Adrenal gland (tissue), 5 donors: ENCODE data around the gene RBBP7.

Source experiments
- POLR2A ChIP-seq, 2 donors: fragments of 450-650 bp; IDR thresholded peaks; one replicate each; pipeline ENCODE4 v1.6.1; 2017; ENCODE audit warnings: antibody characterized with exemption in 2 of 2, mild to moderate bottlenecking in 2 of 2, moderate library complexity in 1 of 2
- TF ChIP-seq, protein P1 (sequence below), 6 experiments: fragments of 450-650 bp in 4 of 6; fragments of 200-600 bp in 2 of 6; sonication (generic) in 1 of 6; IDR thresholded peaks; 1 replicate in 5 of 6; 2 replicates in 1 of 6; pipeline versions ENCODE4 v1.5.1 to v1.8.0; 2016 to 2021; ENCODE audit warnings: antibody characterized with exemption in 6 of 6, mild to moderate bottlenecking in 2 of 6, moderate library complexity in 1 of 6
- donor health status: DM: no; HTN: no; CAD: no.

- TF ChIP-seq, protein P1, sequence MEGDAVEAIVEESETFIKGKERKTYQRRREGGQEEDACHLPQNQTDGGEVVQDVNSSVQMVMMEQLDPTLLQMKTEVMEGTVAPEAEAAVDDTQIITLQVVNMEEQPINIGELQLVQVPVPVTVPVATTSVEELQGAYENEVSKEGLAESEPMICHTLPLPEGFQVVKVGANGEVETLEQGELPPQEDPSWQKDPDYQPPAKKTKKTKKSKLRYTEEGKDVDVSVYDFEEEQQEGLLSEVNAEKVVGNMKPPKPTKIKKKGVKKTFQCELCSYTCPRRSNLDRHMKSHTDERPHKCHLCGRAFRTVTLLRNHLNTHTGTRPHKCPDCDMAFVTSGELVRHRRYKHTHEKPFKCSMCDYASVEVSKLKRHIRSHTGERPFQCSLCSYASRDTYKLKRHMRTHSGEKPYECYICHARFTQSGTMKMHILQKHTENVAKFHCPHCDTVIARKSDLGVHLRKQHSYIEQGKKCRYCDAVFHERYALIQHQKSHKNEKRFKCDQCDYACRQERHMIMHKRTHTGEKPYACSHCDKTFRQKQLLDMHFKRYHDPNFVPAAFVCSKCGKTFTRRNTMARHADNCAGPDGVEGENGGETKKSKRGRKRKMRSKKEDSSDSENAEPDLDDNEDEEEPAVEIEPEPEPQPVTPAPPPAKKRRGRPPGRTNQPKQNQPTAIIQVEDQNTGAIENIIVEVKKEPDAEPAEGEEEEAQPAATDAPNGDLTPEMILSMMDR (IDR thresholded peaks at IDR 0.05): no peak
- no peak for TF ChIP-seq POLR2A (IDR thresholded peaks at IDR 0.05)
Observed at GRCh38 chrX:16910376-16910775, 40.2 kb upstream of the RBBP7 start.
